Heart left ventricle (tissue), 13 donors: ENCODE results near the gene CCDC175.

Experiments
- POLR2A ChIP-seq, 2 donors: fragments of 450-650 bp; IDR thresholded peaks; one replicate each; pipeline ENCODE4 v1.6.1; 2017; ENCODE audit warnings: antibody characterized with exemption in 2 of 2, mild to moderate bottlenecking in 2 of 2, moderate library complexity in 2 of 2
- TF ChIP-seq, protein P1 (sequence below), 12 donors: fragments of 200-600 bp; sonication (generic) in 4 of 12; IDR thresholded peaks; one replicate each; pipeline versions ENCODE4 v1.5.0 to v1.8.0; 2018 to 2022; ENCODE audit warnings: antibody characterized with exemption in 12 of 12, mild to moderate bottlenecking in 5 of 12
- donor health status: ischemic (EF 13 %, LVEDD 7.1; RV severe dilation, severe dysfunction).
- donor health status: DM: no; HTN: yes; CAD: no.
- donor health status: DM: no; HTN: no; CAD: no.
- donor health status: ischemic (EF 25% LVEDD 6.9; RV normal size, moderate dysfunction).
- donor health status: ischemic (EF 25% LVEDD 5.7; RV mildly dilated, moderate dysfunction).
- donor health status: ischemic (EF 35%, LVEDD 5.7; RV mildly dilated, moderate dysfunction).
- donor health status: nonischemic (EF 11% LVEDD 7.7; RV severe dilation, severe dysfunction).
- donor health status: DM: yes; HTN: yes; CAD: no.
- donor health status: PGD.
- donor health status: ischemic (EF 29% LVEDD 5.4; RV normal size, mild dysfunction).
- donor health status: nonischemic (EF 23%, LVEDD 6.1; RV moderate dilation, normal function).

DNA sequence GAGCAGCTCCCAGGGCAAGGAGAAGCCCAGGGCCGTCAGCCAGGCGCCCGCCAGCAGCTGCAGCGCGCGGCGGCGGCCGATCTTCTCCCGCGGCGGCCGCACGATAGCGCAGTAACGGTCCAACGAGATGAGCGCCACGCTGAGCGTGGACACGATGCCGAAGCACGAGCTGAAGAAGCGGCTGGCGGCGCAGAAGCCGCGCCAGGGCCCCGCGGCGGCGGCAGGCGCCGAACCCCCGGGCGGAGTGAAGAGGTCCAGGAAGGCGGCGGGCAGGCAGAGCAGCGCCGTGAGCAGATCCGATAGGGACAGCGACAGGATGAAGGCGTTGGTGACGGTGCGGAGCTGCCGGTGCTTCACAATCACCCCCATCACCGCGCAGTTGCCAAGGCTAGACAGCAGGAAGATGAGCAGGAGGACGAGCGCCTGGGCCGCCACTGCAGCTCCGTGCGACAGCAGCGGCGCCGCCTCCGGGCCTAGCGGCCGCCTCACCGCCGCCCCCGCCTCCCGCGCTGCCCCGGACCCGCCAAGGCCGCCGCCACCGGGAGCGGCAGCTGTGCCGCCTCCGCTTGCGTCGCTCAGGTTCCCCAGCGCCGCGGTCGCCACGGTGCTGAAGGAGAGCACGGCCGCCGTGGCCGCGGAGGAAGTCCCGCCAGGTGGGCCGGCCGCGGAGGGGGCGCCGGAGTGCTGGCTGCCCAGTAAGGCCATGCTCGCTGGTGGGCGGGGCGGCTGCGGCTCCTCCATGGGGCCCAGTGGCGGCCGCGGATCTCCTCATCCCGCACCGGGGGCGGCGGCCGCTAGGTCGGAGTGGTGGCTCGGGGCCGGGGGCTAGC lies 111.9 kb downstream of the CCDC175 start:
- TF ChIP-seq, protein P1, sequence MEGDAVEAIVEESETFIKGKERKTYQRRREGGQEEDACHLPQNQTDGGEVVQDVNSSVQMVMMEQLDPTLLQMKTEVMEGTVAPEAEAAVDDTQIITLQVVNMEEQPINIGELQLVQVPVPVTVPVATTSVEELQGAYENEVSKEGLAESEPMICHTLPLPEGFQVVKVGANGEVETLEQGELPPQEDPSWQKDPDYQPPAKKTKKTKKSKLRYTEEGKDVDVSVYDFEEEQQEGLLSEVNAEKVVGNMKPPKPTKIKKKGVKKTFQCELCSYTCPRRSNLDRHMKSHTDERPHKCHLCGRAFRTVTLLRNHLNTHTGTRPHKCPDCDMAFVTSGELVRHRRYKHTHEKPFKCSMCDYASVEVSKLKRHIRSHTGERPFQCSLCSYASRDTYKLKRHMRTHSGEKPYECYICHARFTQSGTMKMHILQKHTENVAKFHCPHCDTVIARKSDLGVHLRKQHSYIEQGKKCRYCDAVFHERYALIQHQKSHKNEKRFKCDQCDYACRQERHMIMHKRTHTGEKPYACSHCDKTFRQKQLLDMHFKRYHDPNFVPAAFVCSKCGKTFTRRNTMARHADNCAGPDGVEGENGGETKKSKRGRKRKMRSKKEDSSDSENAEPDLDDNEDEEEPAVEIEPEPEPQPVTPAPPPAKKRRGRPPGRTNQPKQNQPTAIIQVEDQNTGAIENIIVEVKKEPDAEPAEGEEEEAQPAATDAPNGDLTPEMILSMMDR (IDR thresholded peaks at IDR 0.05) = no peak
- no peak for TF ChIP-seq POLR2A (IDR thresholded peaks at IDR 0.05)
